ENCODE results near the gene LCE1D.

LCE1D gene

DNA sequence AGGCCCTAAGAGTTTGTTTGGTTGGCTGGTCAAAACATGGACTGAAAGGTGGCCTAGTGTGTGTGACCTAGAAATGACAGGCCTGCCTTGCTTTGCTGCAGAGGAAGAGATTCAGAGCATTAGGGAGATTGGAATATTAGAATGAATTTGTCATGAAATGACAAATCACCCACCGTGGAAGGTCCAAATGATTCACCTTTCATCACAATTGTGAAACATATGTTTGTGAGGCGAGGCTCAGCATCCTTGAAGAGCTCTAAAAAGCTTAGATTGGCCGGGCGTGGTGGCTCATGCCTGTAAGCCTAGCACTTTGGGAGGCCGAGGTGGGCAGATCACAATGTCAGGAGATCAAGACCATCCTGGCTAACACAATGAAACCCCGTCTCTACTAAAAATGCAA lies 20.8 kb downstream of the LCE1D start:
- no peaks in the 10 kb centered on the region for H3K27me3 ChIP-seq (replicated peaks; ENCODE audit: control insufficient read depth, insufficient read depth, low read length)
- no peaks in the 10 kb centered on the region for H3K36me3 ChIP-seq (ENCODE audit: control insufficient read depth, insufficient read depth, low read length, severe bottlenecking)
- no peak for DNase-seq (ENCODE audit: low read depth)
- H3K4me3 ChIP-seq (ENCODE audit: low read length): no peak overlapping the region
- H3K4me1 ChIP-seq (ENCODE audit: control insufficient read depth, insufficient read depth, low read length): no peaks in the 10 kb centered on the region
- H3K9me3 ChIP-seq (ENCODE audit: control insufficient read depth, low read length): no peaks in the 10 kb centered on the region
- no peak overlapping the region for H3K9ac ChIP-seq (ENCODE audit: low read length)

DNA sequence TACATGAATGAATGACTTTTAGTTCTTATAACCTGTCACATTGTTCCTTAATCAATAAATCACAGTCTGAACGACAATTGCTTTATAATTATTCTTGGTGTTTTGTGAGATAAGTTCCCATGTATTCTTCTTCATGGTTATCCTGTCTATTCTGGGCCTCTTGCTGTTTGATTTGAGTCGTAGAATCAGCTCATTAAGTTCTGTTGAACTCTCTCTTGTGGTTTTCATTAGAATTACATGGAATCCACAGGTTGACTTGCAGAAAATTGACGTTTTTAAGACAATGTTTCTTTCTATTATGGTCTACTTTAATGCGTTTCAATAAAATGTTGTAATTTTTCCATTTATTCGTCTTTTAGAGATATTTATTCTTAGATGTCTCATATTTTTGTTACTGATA lies 26.8 kb downstream of the LCE1D start:
- Histone ChIP-seq H3K27me3 (replicated peaks; ENCODE audit: control insufficient read depth, insufficient read depth, low read length) (peaks cover 5% of the 10 kb centered on the region), H3K4me1 (ENCODE audit: control insufficient read depth, insufficient read depth, low read length) (no peaks in the 10 kb centered on the region), H3K36me3 (ENCODE audit: control insufficient read depth, insufficient read depth, low read length, severe bottlenecking) (no peaks in the 10 kb centered on the region), H3K9me3 (ENCODE audit: control insufficient read depth, low read length) (no peaks in the 10 kb centered on the region), H3K9ac (ENCODE audit: low read length) (no peak overlapping the region), H3K4me3 (ENCODE audit: low read length) (no peak overlapping the region)
- DNase-seq (ENCODE audit: low read depth): no peak

DNA sequence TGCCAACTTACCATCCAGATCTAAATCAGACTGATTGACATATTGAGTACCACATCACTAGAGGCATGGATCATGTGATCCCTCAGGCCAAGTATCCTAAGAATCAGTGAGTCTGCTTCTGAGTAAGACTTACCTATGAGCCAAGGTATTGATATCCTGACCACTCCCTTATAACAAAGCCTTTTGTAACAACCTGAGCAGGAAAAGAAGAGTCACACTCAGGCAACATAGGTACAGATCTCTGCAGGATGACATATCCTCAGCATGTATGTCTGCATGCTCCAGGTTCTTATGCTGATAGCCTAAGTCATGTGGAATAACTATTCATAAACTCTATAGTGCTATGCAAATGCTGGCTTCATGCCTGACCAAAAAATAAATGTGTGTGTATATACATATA lies 28.4 kb downstream of the LCE1D start:
- Histone ChIP-seq H3K4me1 (ENCODE audit: control insufficient read depth, insufficient read depth, low read length) (no peaks in the 10 kb centered on the region), H3K9me3 (ENCODE audit: control insufficient read depth, low read length) (peaks cover 10% of the 10 kb centered on the region), H3K36me3 (ENCODE audit: control insufficient read depth, insufficient read depth, low read length, severe bottlenecking) (no peaks in the 10 kb centered on the region)

DNA sequence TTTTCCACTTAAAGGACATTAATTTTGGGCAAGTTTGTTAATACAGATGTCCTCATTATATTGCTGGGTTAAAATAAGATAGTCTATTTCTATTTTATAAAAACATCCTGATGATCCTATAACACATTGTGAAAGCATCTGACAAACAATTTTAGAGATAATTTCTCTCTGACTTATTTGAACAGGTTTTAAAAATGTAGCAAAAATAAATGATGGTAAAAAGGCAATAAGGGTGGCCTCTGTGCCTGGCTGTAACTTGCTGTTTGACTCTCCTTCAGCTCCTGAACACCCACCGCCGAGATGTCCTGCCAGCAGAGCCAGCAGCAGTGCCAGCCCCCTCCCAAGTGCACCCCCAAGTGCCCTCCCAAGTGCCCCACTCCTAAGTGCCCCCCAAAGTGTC lies 30.7 kb downstream of the LCE1D start, which contains the start of gene LCE1A:
Gene LCE1A (plus strand): TSS at position 301 of the 400 bp plus-strand sequence. CDS start 0 bp downstream, at position 301.
- no peak for DNase-seq (ENCODE audit: low read depth)
- Histone ChIP-seq H3K27me3 (replicated peaks; ENCODE audit: control insufficient read depth, insufficient read depth, low read length) (peaks cover 10% of the 10 kb centered on the region), H3K9me3 (ENCODE audit: control insufficient read depth, low read length) (peaks cover 11% of the 10 kb centered on the region), H3K36me3 (ENCODE audit: control insufficient read depth, insufficient read depth, low read length, severe bottlenecking) (no peaks in the 10 kb centered on the region), H3K9ac (ENCODE audit: low read length) (no peak within 1 kb of the TSS), H3K4me1 (ENCODE audit: control insufficient read depth, insufficient read depth, low read length) (no peaks in the 10 kb centered on the region), H3K4me3 (ENCODE audit: low read length) (no peak within 1 kb of the TSS)

More for the DNA sequence above, 28.4 kb downstream of the LCE1D start:
- H3K9ac ChIP-seq (ENCODE audit: low read length): no peak overlapping the region
- no peak for DNase-seq (ENCODE audit: low read depth)
- no peak overlapping the region for H3K4me3 ChIP-seq (ENCODE audit: low read length)
- peaks cover 10% of the 10 kb centered on the region for H3K27me3 ChIP-seq (replicated peaks; ENCODE audit: control insufficient read depth, insufficient read depth, low read length)

DNA sequence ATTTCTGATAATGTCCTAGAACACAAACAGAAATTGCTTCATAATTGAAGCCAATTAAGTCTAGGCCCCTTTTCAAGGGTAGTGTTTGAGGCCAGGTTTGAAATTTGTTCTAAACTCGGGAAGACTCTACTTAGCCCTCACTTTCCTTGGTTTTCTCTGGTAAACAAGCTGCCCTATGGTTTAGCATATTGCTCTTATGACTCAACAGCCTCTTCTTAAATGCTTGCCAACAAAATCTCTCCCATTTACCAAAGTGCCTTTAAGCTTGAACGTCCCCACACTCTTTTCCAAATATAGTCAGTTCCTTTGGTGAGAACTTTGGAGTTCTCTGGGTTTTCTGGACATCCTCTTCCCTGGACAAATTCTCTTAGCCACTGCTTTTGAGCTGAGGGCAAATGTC lies 40.3 kb downstream of the LCE1D start:
- no peaks in the 10 kb centered on the region for H3K36me3 ChIP-seq (ENCODE audit: control insufficient read depth, insufficient read depth, low read length, severe bottlenecking)
- no peaks in the 10 kb centered on the region for H3K9me3 ChIP-seq (ENCODE audit: control insufficient read depth, low read length)
- no peaks in the 10 kb centered on the region for H3K27me3 ChIP-seq (replicated peaks; ENCODE audit: control insufficient read depth, insufficient read depth, low read length)
- no peak overlapping the region for H3K4me3 ChIP-seq (ENCODE audit: low read length)
- peaks cover 8% of the 10 kb centered on the region for H3K4me1 ChIP-seq (ENCODE audit: control insufficient read depth, insufficient read depth, low read length)
- H3K9ac ChIP-seq (ENCODE audit: low read length): no peak overlapping the region
- no peak for DNase-seq (ENCODE audit: low read depth)

DNA sequence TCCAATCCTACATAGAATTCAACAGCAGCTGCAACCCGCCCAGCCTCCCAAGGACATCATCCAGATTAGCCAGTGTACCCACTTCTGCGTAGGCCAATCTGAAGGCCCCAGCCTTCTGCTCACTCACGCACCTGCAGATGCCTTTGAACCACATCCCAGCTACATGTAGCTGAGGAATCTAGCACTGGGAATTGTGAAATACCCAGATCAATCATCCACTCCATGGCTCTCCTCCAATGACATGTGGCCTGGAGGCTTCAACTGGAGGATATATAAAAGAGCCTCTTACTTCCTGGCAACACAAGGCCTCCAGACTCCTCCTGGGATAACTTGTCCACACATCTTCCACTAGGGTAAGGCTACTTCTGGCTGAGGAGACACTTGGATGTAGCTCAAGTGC lies 46.0 kb downstream of the LCE1D start, which contains the start of gene LCE6A:
Gene LCE6A (plus strand): TSS at position 301 of the 400 bp plus-strand sequence. CDS start 665 bp downstream, outside the sequence.
- Histone ChIP-seq H3K36me3 (ENCODE audit: control insufficient read depth, insufficient read depth, low read length, severe bottlenecking) (no peaks in the 10 kb centered on the region), H3K9me3 (ENCODE audit: control insufficient read depth, low read length) (no peaks in the 10 kb centered on the region), H3K4me3 (ENCODE audit: low read length) (no peak within 1 kb of the TSS), H3K27me3 (replicated peaks; ENCODE audit: control insufficient read depth, insufficient read depth, low read length) (no peaks in the 10 kb centered on the region), H3K9ac (ENCODE audit: low read length) (no peak within 1 kb of the TSS), H3K4me1 (ENCODE audit: control insufficient read depth, insufficient read depth, low read length) (no peaks in the 10 kb centered on the region)
- no peak for DNase-seq (ENCODE audit: low read depth)
